Type B pancreatic cell (in vitro differentiated cells): ENCODE measurements around the gene GUK1. TPM values are rescaled to one million over a fixed set of nuclear protein-coding genes. Genes with fewer than 3 reads are reported as not detected.
A peak's percentile ranks its signal among the peaks of the same experiment; 100 is the strongest.

ENCODE experiments used
- DNase-seq: peaks from one replicate; pipeline ENCODE4 v3.0.0; 2021; ENCODE audit warnings: mixed read lengths; ENCODE audit not compliant: unreplicated experiment; ENCODE audit errors: extremely low spot score
- H3K27ac Mint-ChIP-seq: 2 replicates; pipeline ENCODE4 v1.8.0; 2021; ENCODE audit warnings: mild to moderate bottlenecking, mixed read lengths
- H3K27me3 Mint-ChIP-seq: 2 replicates; pipeline ENCODE4 v1.8.0; 2021; ENCODE audit warnings: mixed read lengths
- H3K36me3 Mint-ChIP-seq: 2 replicates; pipeline ENCODE4 v1.8.0; 2021; ENCODE audit warnings: mixed read lengths
- H3K4me1 Mint-ChIP-seq: one replicate; pipeline ENCODE4 v1.8.0; 2021; ENCODE audit warnings: mixed read lengths; ENCODE audit not compliant: unreplicated experiment
- H3K4me3 Mint-ChIP-seq: 2 replicates; pipeline ENCODE4 v1.8.0; 2021; ENCODE audit warnings: mild to moderate bottlenecking, mixed read lengths
- H3K9me3 Mint-ChIP-seq: 2 replicates; pipeline ENCODE4 v1.8.0; 2021; ENCODE audit warnings: mixed read lengths
- total RNA-seq: library from RNA; stranded (reverse); gene quantifications from 2 replicates; pipeline ENCODE4 v1.2.1, GENCODE V29; 2021; ENCODE audit warnings: low replicate concordance
- TF ChIP-seq, protein P1 (sequence below): fragments of 200-600 bp; sonication (generic); conservative IDR thresholded peaks from 2 replicates; pipeline ENCODE4 v1.5.0; 2021; ENCODE audit warnings: antibody characterized with exemption, mild to moderate bottlenecking

Gene GUK1
- total RNA-seq, 1 donor from 2014 or later, result 133 TPM

DNA sequence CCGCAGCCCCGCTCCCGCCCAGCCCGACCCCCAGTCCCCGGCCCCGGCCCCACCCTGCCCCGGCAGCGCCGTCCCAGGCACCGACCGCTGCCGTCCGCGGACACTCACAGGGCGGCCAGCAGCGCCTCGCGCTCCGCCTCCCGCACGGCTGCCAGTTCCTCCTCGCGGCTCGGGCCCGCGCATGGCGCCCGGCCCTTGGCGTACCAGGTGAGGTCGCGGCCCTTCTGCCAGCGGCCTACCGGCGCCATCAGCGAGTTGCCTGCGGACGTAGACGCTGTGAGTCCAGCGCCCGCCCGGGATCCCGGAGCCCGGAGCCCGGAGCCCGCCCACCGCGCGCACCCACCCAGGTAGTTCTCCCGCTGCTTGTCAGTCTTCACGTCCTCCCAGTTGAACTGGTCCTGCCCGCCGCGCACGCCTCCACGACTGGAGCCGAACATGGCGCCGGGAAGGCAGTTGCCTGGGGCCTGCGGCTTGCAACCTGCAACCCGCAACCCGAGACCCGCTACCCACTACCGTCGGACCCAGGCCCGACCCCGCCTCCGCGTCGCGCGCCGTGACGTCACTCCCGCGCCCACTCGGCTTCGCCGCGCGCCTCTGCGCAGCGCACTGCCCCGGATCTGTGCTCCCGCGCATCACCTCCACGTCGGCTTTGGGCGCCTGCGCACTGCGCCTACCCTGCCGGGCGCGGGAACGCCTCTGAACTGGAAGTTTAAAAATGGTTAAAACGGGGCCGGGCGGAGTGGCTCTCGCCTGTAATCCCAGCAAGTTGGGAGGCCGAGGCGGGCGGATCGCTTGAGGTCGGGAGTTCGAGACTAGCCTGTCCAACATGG is 37.1 kb upstream of the GUK1 start, which contains the start of gene C1orf35:
TSS of gene C1orf35 (minus strand) at position 535 of the 830 bp plus-strand sequence. CDS start at position 437, 98 bp downstream.
- Mint-ChIP-seq H3K4me3 (peak within 1 kb of the TSS; percentile 94), H3K9me3 (no peaks in the 10 kb centered on the region), H3K27me3 (no peaks in the 10 kb centered on the region), H3K27ac (peak within 1 kb of the TSS; percentile 90), H3K36me3 (peaks cover 9% of the 10 kb centered on the region), H3K4me1 (peaks cover 14% of the 10 kb centered on the region)
- TF ChIP-seq, protein P1, sequence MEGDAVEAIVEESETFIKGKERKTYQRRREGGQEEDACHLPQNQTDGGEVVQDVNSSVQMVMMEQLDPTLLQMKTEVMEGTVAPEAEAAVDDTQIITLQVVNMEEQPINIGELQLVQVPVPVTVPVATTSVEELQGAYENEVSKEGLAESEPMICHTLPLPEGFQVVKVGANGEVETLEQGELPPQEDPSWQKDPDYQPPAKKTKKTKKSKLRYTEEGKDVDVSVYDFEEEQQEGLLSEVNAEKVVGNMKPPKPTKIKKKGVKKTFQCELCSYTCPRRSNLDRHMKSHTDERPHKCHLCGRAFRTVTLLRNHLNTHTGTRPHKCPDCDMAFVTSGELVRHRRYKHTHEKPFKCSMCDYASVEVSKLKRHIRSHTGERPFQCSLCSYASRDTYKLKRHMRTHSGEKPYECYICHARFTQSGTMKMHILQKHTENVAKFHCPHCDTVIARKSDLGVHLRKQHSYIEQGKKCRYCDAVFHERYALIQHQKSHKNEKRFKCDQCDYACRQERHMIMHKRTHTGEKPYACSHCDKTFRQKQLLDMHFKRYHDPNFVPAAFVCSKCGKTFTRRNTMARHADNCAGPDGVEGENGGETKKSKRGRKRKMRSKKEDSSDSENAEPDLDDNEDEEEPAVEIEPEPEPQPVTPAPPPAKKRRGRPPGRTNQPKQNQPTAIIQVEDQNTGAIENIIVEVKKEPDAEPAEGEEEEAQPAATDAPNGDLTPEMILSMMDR, result no peak
- DNase-seq, result peak; percentile 97

DNA sequence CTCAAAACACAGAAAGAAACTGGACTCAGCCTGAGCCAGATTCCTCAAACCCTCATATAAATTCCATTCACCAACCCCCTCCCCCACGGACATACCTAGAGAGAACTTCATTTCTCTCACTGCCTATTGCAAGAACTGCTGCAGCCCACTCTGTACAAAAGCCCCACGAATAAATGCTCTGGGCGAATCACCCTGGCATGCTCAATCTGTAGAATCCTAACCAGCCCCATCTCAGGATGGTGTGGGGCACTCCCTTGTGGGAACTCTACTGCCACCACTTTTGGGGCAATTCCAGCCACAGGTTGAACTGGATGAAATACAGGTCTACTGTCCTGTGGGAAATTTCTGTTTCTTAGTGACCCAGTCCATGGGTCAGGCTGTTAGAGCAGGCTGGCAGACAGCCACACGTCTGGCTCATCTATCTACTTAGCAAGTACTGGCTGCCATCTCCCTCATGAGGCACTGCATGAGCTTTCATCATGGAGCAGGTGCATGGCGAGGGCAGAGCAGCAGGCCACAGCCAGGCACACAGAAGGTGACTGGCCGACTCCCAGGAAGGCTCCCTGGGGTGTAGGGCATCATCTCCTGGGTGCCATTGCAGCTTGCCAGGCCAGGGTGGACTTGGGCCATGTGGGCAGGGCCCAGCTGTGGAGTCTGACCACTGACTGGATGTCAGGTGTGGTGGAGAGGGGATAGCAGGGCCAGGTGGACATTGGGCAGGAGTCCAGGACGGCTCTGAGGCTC is 35.4 kb upstream of the GUK1 start:
- peak overlapping the region; percentile 94 for H3K4me3 Mint-ChIP-seq
- H3K27ac Mint-ChIP-seq, result peak overlapping the region; percentile 90
- no peaks in the 10 kb centered on the region for H3K9me3 Mint-ChIP-seq
- no peaks in the 10 kb centered on the region for H3K36me3 Mint-ChIP-seq
- DNase-seq, result no peak
- H3K27me3 Mint-ChIP-seq, result no peaks in the 10 kb centered on the region
- peaks cover 14% of the 10 kb centered on the region for H3K4me1 Mint-ChIP-seq
- TF ChIP-seq, protein P1, result no peak

DNA sequence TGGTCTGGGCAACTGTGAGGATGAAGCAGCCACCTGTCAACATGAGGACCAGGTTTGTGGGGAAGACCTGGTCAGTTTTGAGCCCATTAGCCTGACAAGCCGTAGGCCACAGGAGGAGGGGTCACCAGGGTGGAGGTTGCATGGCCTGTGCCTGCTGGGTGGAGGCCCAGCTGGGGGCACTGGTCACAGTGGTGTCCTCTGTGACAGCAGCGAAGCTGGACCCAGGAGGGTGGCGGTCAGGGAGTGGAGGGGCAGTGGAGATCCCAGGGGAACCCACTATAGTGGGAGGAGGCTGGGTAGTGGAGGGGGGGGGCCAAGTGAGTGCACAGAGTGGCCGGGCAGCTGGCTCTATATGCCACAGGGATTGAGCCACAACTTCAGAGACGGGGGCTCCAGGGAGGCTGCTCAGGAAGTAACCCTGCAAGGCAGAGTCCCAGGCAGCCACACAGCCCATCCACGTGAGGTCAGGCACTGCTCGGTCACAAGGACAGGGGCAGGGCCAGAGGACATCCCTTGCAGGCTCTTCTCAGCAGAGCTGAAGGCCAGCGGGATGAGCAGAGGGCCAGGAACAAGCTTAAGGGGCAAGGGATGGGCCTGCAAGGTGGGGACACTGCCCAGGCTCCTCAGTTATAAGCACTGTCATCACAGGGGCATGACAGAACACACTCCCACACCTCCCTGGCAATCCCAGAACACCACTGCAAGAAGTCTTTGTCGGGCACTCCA is 34.6 kb upstream of the GUK1 start:
- H3K27ac Mint-ChIP-seq, result no peak overlapping the region
- no peaks in the 10 kb centered on the region for H3K36me3 Mint-ChIP-seq
- no peak for DNase-seq
- peaks cover 21% of the 10 kb centered on the region for H3K4me1 Mint-ChIP-seq
- H3K9me3 Mint-ChIP-seq, result no peaks in the 10 kb centered on the region
- H3K4me3 Mint-ChIP-seq, result peak overlapping the region; percentile 94
- TF ChIP-seq, protein P1, result no peak
- H3K27me3 Mint-ChIP-seq, result no peaks in the 10 kb centered on the region

DNA sequence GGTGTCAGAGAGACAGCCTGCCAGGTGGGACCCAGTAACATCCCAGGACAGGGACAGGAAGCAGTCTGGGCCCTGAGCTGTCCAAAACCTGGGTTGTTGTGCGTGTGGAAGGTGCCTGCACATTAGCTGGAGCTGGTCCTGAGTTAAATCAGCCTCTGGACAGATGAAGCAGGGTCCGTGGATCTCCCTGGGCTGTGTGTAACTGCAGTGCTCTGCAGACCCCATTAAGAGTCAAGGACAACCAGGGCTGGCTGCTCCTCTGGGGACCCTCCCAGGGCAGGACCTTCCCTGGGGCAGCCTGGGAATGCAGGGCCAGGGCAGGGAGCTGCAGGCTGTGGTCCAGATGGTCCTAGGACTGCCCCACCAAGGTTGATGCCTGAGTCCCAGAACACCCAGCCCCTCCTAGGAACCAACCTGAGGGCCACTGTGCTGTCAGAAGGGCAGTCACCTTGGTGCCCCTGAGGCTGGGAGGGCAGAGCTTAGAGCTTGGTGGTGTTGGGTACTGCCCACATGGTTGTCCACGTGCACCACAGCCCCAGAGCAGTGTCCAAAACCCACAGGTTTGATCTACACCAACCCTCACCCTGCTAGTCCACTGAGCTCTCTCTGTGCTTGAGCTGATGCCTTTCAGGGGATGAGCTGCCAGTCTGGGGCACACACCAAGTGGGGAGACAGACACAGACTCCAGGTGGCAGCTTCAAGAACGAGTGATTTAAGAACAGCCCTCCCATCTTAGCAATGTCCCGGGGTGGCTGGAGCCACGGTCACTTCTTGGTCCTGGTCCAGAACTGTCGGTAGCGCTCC is 33.9 kb upstream of the GUK1 start:
- no peak overlapping the region for H3K27ac Mint-ChIP-seq
- TF ChIP-seq, protein P1, result no peak
- peaks cover 17% of the 10 kb centered on the region for H3K4me1 Mint-ChIP-seq
- no peaks in the 10 kb centered on the region for H3K27me3 Mint-ChIP-seq
- H3K4me3 Mint-ChIP-seq, result peak overlapping the region; percentile 68
- H3K36me3 Mint-ChIP-seq, result no peaks in the 10 kb centered on the region
- no peaks in the 10 kb centered on the region for H3K9me3 Mint-ChIP-seq
- DNase-seq, result no peak

DNA sequence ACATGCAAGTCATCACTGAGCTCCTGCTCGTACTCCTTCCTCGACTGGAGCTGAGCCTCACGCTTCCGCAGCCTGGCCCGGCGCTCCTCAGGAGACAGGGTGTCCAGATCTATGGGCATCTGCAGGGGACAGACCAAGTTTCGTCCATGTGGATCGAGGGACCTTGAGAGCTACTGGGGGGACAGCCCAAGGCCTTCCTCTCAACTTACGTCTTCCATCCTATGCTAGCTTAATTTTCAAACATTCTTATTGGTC is 33.4 kb upstream of the GUK1 start:
- Mint-ChIP-seq H3K36me3 (no peaks in the 10 kb centered on the region), H3K4me1 (peaks cover 13% of the 10 kb centered on the region), H3K27ac (no peak overlapping the region), H3K9me3 (no peaks in the 10 kb centered on the region), H3K4me3 (peak overlapping the region; percentile 68), H3K27me3 (no peaks in the 10 kb centered on the region)
- DNase-seq, result no peak
- TF ChIP-seq, protein P1, result no peak
